ENCODE measurements around the gene NEIL1. TPM values are rescaled to one million over a fixed set of nuclear protein-coding genes. Genes with fewer than 3 reads are reported as not detected.
A peak's percentile ranks its signal among the peaks of the same experiment; 100 is the strongest.
"Not testable (repeated sequence)": the region's sequence is repeated elsewhere in the genome, so short reads cannot be mapped to it uniquely, and the experiment has no call there.

NEIL1 gene
- polyA plus RNA-seq, 1 donor = 8.2 TPM

GRCh38 chr15:75333654-75334419 lies 13.0 kb upstream of the NEIL1 start:
- DNase-seq (ENCODE audit: low read depth) = not testable (repeated sequence)

- no peak for DNase-seq (ENCODE audit: low read depth)
These were observed 11.5 kb upstream of the NEIL1 start for GRCh38 chr15:75335313-75335704.

- DNase-seq (ENCODE audit: low read depth) = peak; percentile 83
These were observed 11.0 kb upstream of the NEIL1 start, which contains the start of gene COMMD4 for GRCh38 chr15:75335705-75336355. Gene COMMD4 (plus strand): TSS chr15:75336063. CDS start chr15:75336090, 27 bp downstream.

GRCh38 chr15:75338661-75339240 lies 8.1 kb upstream of the NEIL1 start:
- no peak for DNase-seq (ENCODE audit: low read depth)

GRCh38 chr15:75339531-75340240 lies 7.2 kb upstream of the NEIL1 start:
- DNase-seq (ENCODE audit: low read depth) = no peak

GRCh38 chr15:75342221-75342620 lies 4.6 kb upstream of the NEIL1 start:
- no peak for DNase-seq (ENCODE audit: low read depth)

GRCh38 chr15:75343953-75344352 lies 2.9 kb upstream of the NEIL1 start:
- not testable (repeated sequence) for DNase-seq (ENCODE audit: low read depth)

GRCh38 chr15:75347222-75348033 lies 589 bp downstream of the NEIL1 start:
- no peak for DNase-seq (ENCODE audit: low read depth)

GRCh38 chr15:75348034-75348561 lies 1.3 kb downstream of the NEIL1 start:
- DNase-seq (ENCODE audit: low read depth) = no peak

GRCh38 chr15:75348562-75349350 lies 1.9 kb downstream of the NEIL1 start:
- DNase-seq (ENCODE audit: low read depth) = no peak

- not testable (repeated sequence) for DNase-seq (ENCODE audit: low read depth)
These were observed 2.5 kb downstream of the NEIL1 start for GRCh38 chr15:75349351-75349669.

GRCh38 chr15:75349851-75350588 lies 3.2 kb downstream of the NEIL1 start:
- DNase-seq (ENCODE audit: low read depth) = no peak

GRCh38 chr15:75350601-75351361 lies 3.9 kb downstream of the NEIL1 start:
- no peak for DNase-seq (ENCODE audit: low read depth)

GRCh38 chr15:75352186-75353080 lies 5.6 kb downstream of the NEIL1 start:
- DNase-seq (ENCODE audit: low read depth) = no peak

- DNase-seq (ENCODE audit: low read depth) = no peak
These were observed 6.8 kb downstream of the NEIL1 start for GRCh38 chr15:75353604-75354003.

- DNase-seq (ENCODE audit: low read depth) = no peak
These were observed 7.6 kb downstream of the NEIL1 start for GRCh38 chr15:75354454-75354853.

GRCh38 chr15:75355369-75355768 lies 8.5 kb downstream of the NEIL1 start:
- no peak for DNase-seq (ENCODE audit: low read depth)

- no peak for DNase-seq (ENCODE audit: low read depth)
These were observed 9.2 kb downstream of the NEIL1 start for GRCh38 chr15:75356006-75356405.
